GM12801 (cell line): ENCODE measurements around the gene STKLD1.

Experiments used
- TF ChIP-seq, protein P1 (sequence below): IDR thresholded peaks from one replicate; pipeline ENCODE4 v1.5.1; 2011; ENCODE audit warnings: control low read depth; ENCODE audit not compliant: insufficient read length; ENCODE audit errors: extremely low read depth

The STKLD1 gene

DNA sequence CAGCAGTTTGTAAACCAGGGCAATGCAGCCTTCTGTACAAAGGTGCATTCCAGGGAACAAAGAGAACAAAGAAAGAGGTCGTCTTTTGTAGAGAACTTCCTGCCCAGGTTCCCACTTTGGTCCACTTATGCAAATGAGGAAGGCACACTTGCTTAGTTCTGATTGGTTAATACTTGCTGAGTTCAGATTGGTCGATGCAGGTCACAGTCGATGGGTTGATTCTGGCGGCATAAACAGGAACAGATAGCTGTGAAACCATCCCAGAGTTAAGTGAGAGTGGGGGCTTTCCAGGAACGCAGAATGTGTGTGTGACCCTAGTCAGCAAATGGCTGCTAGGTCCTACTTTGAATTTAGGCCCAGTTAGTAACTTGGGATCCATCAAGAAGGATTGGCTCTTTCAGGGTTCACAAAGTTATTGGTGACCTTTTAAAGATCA is 44.2 kb downstream of the STKLD1 start:
- TF ChIP-seq, protein P1, sequence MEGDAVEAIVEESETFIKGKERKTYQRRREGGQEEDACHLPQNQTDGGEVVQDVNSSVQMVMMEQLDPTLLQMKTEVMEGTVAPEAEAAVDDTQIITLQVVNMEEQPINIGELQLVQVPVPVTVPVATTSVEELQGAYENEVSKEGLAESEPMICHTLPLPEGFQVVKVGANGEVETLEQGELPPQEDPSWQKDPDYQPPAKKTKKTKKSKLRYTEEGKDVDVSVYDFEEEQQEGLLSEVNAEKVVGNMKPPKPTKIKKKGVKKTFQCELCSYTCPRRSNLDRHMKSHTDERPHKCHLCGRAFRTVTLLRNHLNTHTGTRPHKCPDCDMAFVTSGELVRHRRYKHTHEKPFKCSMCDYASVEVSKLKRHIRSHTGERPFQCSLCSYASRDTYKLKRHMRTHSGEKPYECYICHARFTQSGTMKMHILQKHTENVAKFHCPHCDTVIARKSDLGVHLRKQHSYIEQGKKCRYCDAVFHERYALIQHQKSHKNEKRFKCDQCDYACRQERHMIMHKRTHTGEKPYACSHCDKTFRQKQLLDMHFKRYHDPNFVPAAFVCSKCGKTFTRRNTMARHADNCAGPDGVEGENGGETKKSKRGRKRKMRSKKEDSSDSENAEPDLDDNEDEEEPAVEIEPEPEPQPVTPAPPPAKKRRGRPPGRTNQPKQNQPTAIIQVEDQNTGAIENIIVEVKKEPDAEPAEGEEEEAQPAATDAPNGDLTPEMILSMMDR = no peak

DNA sequence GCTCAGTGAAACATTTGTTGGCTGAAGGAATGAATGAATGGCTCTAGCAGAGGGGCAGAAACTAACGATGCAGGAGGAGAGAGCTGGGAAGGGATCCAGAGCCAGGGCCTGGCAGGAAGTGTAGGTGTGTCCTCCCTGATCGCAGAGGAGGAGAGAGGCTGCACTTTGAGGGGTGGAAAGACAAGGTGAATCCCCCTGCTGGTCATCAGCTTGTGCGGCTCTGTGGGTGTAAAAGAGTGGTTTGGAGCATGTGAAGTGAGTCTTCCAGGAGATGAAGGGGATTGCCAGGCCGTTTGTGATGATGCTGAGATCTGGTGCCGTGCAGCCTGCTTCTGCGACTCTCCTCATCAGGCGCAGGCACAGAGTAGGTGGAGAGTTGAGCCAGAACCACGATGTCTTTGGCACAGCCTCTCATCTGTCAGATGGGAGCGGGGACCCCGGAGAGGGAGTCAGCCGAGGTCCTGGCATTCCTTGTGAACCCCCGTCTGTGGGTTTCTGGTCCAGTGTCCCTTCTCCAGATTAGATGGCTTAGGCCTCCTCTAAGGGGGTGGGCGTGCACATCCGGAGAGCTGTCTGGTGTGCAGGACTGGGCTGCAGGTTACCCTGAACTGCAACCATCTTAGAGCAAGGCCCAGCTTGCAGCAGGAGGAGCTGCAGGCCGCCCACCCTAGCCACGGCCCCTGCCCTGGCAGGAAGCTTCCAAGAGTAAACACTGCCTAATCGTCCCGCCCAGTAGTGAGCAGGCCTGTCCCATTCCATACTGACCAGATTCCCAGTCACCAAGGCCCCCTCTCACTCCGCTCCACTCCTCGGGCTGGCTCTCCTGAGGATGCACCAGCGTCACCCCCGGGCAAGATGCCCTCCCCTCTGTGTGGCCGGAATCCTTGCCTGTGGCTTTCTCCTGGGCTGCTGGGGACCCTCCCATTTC is 45.7 kb downstream of the STKLD1 start, which contains the start of gene ADAMTS13:
Gene ADAMTS13 (plus strand): TSS at position 753 of the 928 bp plus-strand sequence. CDS start 77 bp downstream, at position 830.
- TF ChIP-seq, protein P1 = no peak

DNA sequence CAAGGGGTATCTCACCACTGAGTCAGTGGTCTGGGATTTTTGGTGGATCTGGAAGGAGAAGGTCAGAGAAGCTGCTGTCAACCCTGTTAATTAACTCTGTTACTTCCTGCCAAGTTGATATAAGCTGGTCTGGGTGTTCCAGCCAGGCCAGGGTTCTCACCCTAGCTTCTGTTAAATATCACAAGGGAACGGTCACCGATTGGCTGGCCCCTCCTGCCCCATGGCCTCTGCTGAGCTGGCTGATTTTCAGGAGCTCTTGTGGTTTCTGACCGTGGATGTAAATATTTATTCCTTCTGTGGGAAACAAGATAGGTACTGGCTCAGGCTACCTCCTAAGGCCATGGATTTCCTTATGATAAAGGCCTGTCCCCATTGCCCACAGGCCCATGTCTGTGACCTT is 47.0 kb downstream of the STKLD1 start:
- TF ChIP-seq, protein P1 = no peak

DNA sequence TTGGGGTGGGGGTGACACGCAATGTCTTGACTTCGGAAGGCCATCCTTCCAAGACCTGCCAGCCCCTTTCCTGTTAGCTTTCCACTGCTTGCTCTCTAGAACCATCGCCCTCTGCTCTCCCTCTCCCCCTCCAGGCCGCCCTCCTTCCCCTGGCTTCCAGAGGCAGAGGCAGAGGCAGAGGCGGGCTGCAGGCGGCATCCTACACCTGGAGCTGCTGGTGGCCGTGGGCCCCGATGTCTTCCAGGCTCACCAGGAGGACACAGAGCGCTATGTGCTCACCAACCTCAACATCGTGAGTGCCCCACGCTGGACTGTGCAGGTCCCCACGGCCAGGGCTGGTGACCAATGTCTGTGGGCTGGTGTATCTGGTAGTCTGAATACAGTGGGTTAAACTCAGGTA is 48.0 kb downstream of the STKLD1 start:
- TF ChIP-seq, protein P1 = no peak

DNA sequence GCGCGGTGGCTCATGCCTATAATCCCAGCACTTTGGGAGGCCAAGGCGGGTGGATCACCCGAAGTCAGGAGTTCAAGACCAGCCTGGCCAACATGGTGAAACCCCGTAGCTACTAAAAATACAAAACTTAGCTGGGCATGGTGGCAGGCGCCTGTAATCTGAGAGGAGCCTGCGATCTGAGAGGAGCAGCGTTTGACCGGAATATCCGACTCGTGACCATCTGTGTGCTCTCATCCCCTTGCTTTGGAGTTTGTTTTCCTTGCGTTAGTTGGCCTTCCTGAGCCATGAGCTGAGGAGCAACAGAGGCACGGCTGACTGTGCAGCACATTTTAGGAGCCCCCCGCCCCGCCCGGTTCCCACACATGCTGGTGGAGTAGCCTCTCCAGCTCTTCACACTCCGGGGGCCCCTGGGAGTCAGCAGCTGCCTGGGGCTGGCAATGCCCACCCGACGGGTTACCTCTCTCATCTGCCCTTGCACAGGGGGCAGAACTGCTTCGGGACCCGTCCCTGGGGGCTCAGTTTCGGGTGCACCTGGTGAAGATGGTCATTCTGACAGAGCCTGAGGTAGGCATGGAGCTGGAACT is 49.0 kb downstream of the STKLD1 start:
- TF ChIP-seq, protein P1 = no peak

DNA sequence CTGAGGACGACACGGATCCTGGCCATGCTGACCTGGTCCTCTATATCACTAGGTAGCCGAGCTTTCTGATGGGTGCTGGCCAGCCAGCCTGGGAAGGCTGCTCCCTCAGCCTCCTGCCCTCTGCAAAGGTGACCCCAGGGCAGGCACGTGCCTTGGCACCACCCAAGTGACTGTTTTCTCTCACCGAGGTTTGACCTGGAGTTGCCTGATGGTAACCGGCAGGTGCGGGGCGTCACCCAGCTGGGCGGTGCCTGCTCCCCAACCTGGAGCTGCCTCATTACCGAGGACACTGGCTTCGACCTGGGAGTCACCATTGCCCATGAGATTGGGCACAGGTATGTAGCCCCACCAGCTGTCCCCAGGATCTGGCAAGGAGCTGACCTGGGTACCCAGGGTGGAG is 49.8 kb downstream of the STKLD1 start:
- TF ChIP-seq, protein P1 = no peak

DNA sequence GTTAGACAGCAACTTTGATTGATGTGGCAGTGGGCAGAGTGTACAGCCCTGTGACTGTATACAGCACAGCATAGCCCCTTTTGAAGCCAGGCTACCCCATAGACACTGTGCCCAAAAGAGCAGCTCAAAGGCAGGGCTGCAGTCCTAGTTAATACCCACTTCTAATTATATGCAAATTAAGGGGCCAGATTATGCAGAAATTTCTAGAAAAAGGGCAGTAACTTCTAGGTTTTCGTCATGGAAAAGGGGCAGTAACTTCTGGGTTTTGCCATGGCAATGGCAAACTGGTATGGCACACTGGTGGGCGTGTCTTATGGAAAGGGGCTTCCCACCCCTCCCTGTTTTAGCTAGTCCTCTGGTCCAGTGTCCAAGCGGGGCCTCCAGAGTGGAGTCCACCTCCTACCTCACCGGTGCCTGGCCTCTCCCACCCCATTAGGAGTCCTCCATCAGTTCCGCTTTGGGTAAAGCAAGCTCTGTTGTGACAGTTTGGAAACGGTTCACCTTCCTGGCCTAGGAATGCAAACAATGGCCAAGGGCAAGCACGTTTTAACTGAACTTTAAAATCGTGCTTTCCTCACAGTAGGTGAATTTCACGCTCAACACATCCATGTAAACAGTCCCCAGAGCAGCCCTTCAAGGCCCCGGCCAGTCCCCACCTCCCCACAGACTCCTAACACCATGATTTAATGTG is 51.6 kb downstream of the STKLD1 start:
- TF ChIP-seq, protein P1 = no peak
